IPS DF 4.7 (cell line): ENCODE measurements around the gene BRD4.

Experiments used
- DNase-seq: peaks from one replicate; pipeline ENCODE4 v3.0.0-alpha.2; 2013; ENCODE audit warnings: low spot score; ENCODE audit errors: extremely low read depth

BRD4 gene

DNA sequence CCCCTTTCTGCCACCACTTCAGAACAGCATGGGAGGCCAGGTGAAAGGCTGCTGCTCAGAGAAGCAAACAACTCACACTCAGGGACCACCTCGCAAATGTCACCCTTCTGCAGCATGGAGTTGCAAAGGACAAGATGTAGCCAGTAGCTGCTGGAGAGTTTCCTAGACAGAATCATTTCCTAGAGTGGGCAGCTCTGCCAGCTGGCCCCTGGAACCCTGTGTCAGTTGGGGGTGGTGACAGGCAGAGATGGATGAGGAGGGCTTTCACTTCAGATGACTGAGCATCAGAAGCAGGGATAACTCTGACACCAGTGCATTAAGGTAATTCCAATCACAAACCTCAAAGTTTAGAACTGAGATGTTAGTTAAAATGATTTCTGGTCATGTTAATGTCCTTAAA lies 65.7 kb downstream of the BRD4 start:
- DNase-seq: no peak

- no peak for DNase-seq
These were observed 66.5 kb downstream of the BRD4 start for GRCh38 chr19:15265850-15266248.

GRCh38 chr19:15265214-15265849 lies 67.0 kb downstream of the BRD4 start:
- DNase-seq: no peak

- no peak for DNase-seq
These were observed 67.5 kb downstream of the BRD4 start for GRCh38 chr19:15264933-15265206.

GRCh38 chr19:15264061-15264932 lies 68.0 kb downstream of the BRD4 start:
- peak; percentile 49 for DNase-seq

- no peak for DNase-seq
These were observed 68.9 kb downstream of the BRD4 start for GRCh38 chr19:15263361-15263985.

- DNase-seq: no peak
These were observed 70.3 kb downstream of the BRD4 start for GRCh38 chr19:15262011-15262410.

DNA sequence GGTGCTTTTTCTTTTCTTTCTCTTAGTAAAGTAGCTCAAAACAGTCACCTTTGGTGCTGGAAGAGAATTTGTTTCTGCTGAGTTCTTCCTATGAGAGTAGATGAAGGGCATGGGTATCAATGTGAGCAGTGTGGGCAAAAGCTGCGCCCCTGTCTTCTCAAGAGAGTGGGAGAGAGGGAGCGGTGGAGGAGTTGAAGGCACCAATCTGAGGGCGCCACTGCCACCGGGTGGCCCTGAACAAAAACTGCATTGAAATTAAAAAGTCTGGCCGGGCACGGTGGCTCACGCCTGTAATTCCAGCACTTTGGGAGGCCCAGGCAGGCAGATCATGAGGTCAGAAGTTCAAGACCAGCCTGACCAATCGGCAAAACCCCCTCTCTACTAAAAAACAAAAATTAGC lies 71.4 kb downstream of the BRD4 start:
- DNase-seq: no peak

GRCh38 chr19:15259907-15260306 lies 72.4 kb downstream of the BRD4 start:
- DNase-seq: no peak

DNA sequence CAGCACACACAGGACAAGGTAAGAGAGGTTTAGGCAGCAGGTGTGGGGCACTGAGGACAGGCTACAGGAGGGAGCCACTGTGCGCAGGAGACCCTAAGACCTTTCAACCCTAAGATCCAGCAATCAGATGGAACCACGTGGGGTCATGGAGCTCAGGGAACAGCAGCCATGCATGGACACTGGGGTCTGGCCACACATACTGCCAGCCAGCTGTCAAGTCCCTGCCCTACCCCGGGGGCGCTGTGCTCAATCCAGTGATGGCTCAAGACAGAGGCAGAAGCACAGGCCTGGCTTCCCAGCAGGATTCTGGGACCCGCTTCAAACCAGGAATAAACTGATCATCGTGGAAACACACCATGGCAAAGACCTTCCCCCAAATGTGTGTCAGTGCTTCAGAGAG lies 74.6 kb downstream of the BRD4 start:
- no peak for DNase-seq

DNA sequence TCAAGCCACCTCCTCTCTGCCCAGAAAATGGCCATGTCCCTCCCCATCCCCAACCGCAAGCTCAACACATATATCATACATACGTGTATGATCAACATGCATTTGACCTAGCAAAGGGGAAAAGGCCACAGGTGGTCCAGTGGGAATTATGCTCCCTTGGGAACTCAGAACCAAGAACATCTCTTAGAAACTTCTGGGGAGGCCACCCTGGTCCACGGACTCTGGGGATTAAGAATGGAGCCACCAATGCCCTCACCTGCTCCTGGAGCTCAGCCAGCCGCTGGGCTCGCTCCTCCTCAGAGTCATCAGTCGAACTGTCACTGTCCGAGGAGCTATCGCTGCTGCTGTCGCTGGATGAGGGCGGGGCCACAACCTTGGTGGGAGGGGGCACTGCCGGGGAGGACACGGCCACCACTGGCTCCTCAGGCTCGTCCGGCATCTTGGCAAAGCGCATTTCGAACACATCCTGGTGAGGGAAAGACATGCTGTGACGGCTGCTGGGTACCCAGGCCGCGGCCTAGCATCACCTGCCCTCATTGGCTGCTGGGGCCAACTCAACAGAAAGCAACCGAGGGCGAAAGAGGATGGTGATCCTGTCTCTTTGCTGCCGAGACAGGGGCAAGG lies 75.5 kb downstream of the BRD4 start:
- DNase-seq: no peak

DNA sequence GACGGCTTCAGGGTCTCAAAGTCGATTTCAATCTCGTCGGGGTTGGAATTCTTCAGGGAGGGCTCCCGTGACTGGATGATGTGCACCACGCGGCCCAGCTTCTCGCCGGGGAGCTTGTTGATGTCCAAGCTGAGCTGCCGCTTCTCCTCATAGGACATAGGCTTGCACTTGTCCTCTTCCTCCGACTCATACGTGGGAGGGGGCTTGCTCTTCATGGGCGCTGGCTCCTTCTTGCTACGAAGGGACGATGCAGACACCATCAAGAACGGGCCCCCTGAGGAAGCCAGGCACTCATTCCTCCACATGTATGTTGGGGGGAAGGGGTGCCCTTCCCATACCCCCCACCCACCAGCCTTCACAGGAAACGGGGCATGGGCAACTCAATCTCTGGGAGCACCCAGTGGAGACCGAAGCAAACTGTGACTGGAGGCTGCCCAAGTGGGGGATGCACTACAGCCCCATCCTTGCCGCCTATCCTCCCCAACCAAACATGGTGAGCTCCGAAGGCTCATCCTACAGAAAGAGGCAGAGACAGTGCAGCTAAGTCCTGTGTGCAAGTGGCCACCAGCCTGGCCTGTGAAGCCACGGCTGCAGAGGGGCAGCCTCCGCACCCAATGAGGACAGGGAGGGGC lies 76.9 kb downstream of the BRD4 start:
- DNase-seq: no peak

DNA sequence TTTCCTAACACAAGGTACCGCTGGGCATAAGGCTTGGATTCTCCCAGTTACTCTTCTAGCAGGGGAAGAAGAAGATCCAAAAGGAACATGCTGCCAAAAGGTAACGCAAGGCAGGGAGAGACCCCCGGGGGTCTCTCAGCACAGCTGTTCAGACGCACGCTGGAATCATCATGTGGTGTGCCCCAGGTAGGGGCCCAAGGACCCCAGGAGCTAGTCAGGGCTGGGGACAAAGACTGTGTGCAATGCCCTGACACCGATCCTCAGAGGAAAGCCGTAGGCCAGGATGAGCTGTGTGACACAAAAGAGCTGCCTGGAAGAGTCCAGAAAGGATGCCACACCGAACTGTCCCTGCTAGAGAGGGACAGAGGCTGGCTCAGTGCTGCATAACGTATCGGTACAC lies 77.8 kb downstream of the BRD4 start:
- DNase-seq: no peak

DNA sequence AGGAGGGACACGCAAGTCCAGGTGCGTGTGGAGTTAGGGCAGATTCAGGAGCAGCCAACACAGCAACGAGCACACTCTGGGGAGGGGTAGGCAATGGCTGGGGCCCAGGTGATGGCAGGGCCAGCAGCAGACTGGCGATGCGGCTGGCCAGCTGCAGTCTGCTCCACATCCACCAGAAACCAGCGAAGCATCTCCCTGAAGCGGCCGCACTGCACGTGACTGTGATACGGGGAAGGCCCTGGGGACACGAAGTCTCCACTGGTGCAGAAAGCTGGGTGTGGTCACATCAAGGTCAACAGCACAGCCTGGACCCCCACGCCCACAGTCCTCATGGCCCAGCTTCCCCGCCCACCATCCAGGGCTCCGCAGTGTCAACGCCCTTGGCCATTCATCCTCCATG lies 78.8 kb downstream of the BRD4 start:
- no peak for DNase-seq

DNA sequence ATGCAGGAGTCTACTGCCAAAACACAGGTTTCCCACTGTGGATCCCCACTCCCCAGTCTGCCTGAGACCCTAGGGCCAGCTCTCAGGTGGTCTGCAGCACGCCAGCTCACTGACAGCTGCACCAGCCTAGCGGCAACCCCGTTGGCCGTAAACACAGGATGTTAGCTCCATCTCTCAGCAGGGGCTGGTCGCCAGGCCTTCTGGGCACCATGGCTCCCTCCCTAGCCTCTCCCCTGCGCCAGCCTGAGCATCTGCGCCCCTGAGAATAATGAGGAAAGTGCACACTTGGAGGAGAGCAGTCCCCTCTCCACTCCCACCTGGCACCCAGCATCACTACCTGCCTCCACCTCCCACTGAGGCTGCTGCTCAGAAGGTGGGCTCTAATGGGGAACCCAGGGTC lies 79.3 kb downstream of the BRD4 start:
- no peak for DNase-seq

DNA sequence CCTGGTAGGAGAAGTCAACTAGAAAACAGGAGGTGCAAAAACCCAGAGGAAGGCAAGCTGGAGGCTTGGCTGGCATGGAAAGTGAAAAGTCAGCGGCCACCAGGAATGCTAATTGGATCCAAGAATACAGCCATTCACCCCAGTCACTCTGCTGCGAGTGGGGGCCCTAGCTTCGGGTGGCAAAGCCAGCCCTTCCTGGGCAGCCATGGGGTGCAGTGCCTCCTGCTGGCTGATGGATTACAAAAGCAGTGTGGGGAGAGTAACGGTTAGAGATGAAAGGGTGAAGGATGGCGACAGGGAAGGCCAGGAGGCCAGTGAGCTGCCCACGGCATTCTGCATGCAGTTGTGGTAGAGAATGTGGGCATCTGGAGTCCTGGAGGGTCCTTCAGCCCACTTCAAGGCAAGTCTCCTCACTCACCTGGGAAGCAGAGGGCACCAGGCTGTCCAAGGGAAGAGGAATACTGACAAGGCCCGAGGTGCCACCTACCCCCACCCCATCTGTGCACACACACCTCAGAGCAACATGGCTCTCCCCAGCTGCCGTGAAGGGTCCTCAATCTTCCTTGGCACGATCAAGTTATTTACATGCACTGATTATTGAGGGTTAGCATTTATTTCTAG lies 79.8 kb downstream of the BRD4 start:
- DNase-seq: no peak

DNA sequence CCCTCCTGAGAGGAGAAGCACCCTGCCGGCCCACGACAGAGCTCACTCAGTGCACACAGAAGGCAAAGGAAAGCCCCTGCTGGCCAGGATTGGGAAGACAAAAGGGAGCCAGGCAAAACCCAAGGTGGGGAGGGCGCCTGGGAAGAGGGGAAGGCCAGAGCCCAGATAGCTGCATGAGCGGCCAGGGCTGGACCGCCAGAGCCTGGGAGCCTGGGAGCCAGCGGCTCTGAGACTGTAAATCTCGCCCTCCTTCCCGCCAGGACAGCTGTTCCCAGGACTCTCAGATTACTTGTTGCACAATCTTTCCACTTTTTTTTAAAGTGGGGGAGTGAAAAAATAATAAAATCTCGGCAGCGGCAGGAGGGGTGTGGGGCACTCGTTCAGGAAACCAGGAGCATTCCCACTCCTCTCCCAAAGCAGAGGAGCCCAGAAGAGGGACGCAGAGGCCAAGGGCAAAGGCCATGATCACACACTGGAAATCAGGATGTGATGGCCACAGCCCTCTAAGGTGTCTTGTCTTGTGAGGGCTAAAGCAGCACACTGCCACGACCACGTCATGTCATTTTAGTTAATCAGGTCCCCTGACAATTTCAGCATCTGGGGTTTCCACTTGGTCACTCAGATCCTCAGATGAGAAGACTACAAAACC lies 80.5 kb downstream of the BRD4 start:
- no peak for DNase-seq

DNA sequence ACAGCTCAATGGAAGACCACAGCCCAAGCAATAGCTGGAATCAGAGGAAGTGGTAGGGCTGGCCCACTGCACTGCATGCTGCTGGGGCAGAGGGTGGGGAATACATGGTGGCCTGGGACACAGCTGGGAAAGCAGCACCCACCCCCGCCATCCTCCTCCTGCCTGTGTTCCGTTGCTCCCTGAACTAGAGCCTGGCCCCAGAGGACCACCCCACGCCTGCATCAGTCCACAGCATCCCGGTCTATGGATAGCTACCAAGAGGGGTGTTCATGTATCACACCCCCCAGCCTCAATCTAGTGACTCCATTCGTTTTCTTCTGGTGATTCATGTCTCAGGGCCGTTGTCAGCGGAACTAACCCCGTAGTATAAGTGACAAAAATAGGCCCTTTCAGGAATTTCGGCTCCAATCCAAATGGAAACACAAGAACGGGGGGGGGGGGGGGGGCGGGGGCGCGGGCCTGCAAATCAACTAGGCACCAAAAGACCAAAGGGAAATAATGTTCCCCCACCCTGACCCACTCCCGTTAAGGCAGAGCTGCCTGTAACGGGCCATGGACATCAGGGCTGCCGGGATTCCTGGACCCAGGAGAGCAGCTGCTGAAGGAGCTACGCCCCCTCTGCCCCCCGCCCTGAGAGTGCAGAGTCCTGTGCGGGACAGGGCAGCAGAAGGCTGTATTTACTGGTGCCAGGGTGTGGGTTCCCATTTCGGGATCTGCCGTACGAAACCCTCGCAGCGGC lies 81.2 kb downstream of the BRD4 start:
- no peak for DNase-seq

- DNase-seq: no peak
These were observed 81.7 kb downstream of the BRD4 start for GRCh38 chr19:15250640-15250993.

GRCh38 chr19:15249972-15250639 lies 82.2 kb downstream of the BRD4 start:
- DNase-seq: no peak
